ENCODE results near the gene GLRX5.

The GLRX5 gene

GRCh38 chr14:95553141-95553540, 18.3 kb downstream of the GLRX5 start:
- Histone ChIP-seq H3K27me3 (replicated peaks; ENCODE audit: control insufficient read depth, insufficient read depth, low read length, poor library complexity, severe bottlenecking) (no peaks in the 10 kb centered on the region), H3K4me1 (ENCODE audit: control insufficient read depth, insufficient read depth, low read length, poor library complexity, severe bottlenecking) (no peaks in the 10 kb centered on the region), H3K4me3 (ENCODE audit: insufficient read depth, low read depth, low read length, poor library complexity, severe bottlenecking) (no peak overlapping the region), H3K36me3 (ENCODE audit: control insufficient read depth, insufficient read depth, low read length) (no peaks in the 10 kb centered on the region), H3K9me3 (ENCODE audit: control insufficient read depth, low read length) (no peaks in the 10 kb centered on the region), H3K27ac (ENCODE audit: insufficient read depth, low read length, poor library complexity, severe bottlenecking) (no peak overlapping the region)
- DNase-seq = no peak

GRCh38 chr14:95555053-95555452, 20.2 kb downstream of the GLRX5 start:
- H3K9me3 ChIP-seq (ENCODE audit: control insufficient read depth, low read length) = no peaks in the 10 kb centered on the region
- no peaks in the 10 kb centered on the region for H3K27me3 ChIP-seq (replicated peaks; ENCODE audit: control insufficient read depth, insufficient read depth, low read length, poor library complexity, severe bottlenecking)
- DNase-seq = no peak
- no peaks in the 10 kb centered on the region for H3K4me1 ChIP-seq (ENCODE audit: control insufficient read depth, insufficient read depth, low read length, poor library complexity, severe bottlenecking)
- no peak overlapping the region for H3K4me3 ChIP-seq (ENCODE audit: insufficient read depth, low read depth, low read length, poor library complexity, severe bottlenecking)
- no peak overlapping the region for H3K27ac ChIP-seq (ENCODE audit: insufficient read depth, low read length, poor library complexity, severe bottlenecking)
- no peaks in the 10 kb centered on the region for H3K36me3 ChIP-seq (ENCODE audit: control insufficient read depth, insufficient read depth, low read length)

- Histone ChIP-seq H3K4me3 (ENCODE audit: insufficient read depth, low read depth, low read length, poor library complexity, severe bottlenecking) (no peak overlapping the region), H3K27me3 (replicated peaks; ENCODE audit: control insufficient read depth, insufficient read depth, low read length, poor library complexity, severe bottlenecking) (no peaks in the 10 kb centered on the region), H3K4me1 (ENCODE audit: control insufficient read depth, insufficient read depth, low read length, poor library complexity, severe bottlenecking) (no peaks in the 10 kb centered on the region), H3K9me3 (ENCODE audit: control insufficient read depth, low read length) (no peaks in the 10 kb centered on the region), H3K36me3 (ENCODE audit: control insufficient read depth, insufficient read depth, low read length) (no peaks in the 10 kb centered on the region), H3K27ac (ENCODE audit: insufficient read depth, low read length, poor library complexity, severe bottlenecking) (no peak overlapping the region)
- no peak for DNase-seq
These were observed 22.4 kb downstream of the GLRX5 start for GRCh38 chr14:95557291-95557690.

- no peaks in the 10 kb centered on the region for H3K9me3 ChIP-seq (ENCODE audit: control insufficient read depth, low read length)
- H3K27ac ChIP-seq (ENCODE audit: insufficient read depth, low read length, poor library complexity, severe bottlenecking) = no peak overlapping the region
- no peaks in the 10 kb centered on the region for H3K27me3 ChIP-seq (replicated peaks; ENCODE audit: control insufficient read depth, insufficient read depth, low read length, poor library complexity, severe bottlenecking)
- H3K4me1 ChIP-seq (ENCODE audit: control insufficient read depth, insufficient read depth, low read length, poor library complexity, severe bottlenecking) = no peaks in the 10 kb centered on the region
- no peak for DNase-seq
- no peak overlapping the region for H3K4me3 ChIP-seq (ENCODE audit: insufficient read depth, low read depth, low read length, poor library complexity, severe bottlenecking)
- no peaks in the 10 kb centered on the region for H3K36me3 ChIP-seq (ENCODE audit: control insufficient read depth, insufficient read depth, low read length)
These were observed 23.0 kb downstream of the GLRX5 start for GRCh38 chr14:95557832-95558231.

GRCh38 chr14:95559203-95559602, 24.4 kb downstream of the GLRX5 start:
- no peak overlapping the region for H3K27ac ChIP-seq (ENCODE audit: insufficient read depth, low read length, poor library complexity, severe bottlenecking)
- no peaks in the 10 kb centered on the region for H3K4me1 ChIP-seq (ENCODE audit: control insufficient read depth, insufficient read depth, low read length, poor library complexity, severe bottlenecking)
- no peak for DNase-seq
- no peaks in the 10 kb centered on the region for H3K36me3 ChIP-seq (ENCODE audit: control insufficient read depth, insufficient read depth, low read length)
- no peak overlapping the region for H3K4me3 ChIP-seq (ENCODE audit: insufficient read depth, low read depth, low read length, poor library complexity, severe bottlenecking)
- no peaks in the 10 kb centered on the region for H3K27me3 ChIP-seq (replicated peaks; ENCODE audit: control insufficient read depth, insufficient read depth, low read length, poor library complexity, severe bottlenecking)
- H3K9me3 ChIP-seq (ENCODE audit: control insufficient read depth, low read length) = no peaks in the 10 kb centered on the region

GRCh38 chr14:95561001-95561412, 26.2 kb downstream of the GLRX5 start:
- Histone ChIP-seq H3K36me3 (ENCODE audit: control insufficient read depth, insufficient read depth, low read length) (no peaks in the 10 kb centered on the region), H3K4me1 (ENCODE audit: control insufficient read depth, insufficient read depth, low read length, poor library complexity, severe bottlenecking) (no peaks in the 10 kb centered on the region), H3K27ac (ENCODE audit: insufficient read depth, low read length, poor library complexity, severe bottlenecking) (no peak overlapping the region), H3K9me3 (ENCODE audit: control insufficient read depth, low read length) (no peaks in the 10 kb centered on the region), H3K27me3 (replicated peaks; ENCODE audit: control insufficient read depth, insufficient read depth, low read length, poor library complexity, severe bottlenecking) (no peaks in the 10 kb centered on the region), H3K4me3 (ENCODE audit: insufficient read depth, low read depth, low read length, poor library complexity, severe bottlenecking) (no peak overlapping the region)
- peak; percentile 56 to 74 (median 65) for DNase-seq

- DNase-seq = no peak
- H3K9me3 ChIP-seq (ENCODE audit: control insufficient read depth, low read length) = no peaks in the 10 kb centered on the region
- H3K27me3 ChIP-seq (replicated peaks; ENCODE audit: control insufficient read depth, insufficient read depth, low read length, poor library complexity, severe bottlenecking) = no peaks in the 10 kb centered on the region
- H3K4me1 ChIP-seq (ENCODE audit: control insufficient read depth, insufficient read depth, low read length, poor library complexity, severe bottlenecking) = no peaks in the 10 kb centered on the region
- H3K36me3 ChIP-seq (ENCODE audit: control insufficient read depth, insufficient read depth, low read length) = no peaks in the 10 kb centered on the region
- H3K27ac ChIP-seq (ENCODE audit: insufficient read depth, low read length, poor library complexity, severe bottlenecking) = no peak overlapping the region
- no peak overlapping the region for H3K4me3 ChIP-seq (ENCODE audit: insufficient read depth, low read depth, low read length, poor library complexity, severe bottlenecking)
These were observed 28.2 kb downstream of the GLRX5 start for GRCh38 chr14:95562892-95563685.

GRCh38 chr14:95564060-95564459, 29.2 kb downstream of the GLRX5 start:
- no peak overlapping the region for H3K4me3 ChIP-seq (ENCODE audit: insufficient read depth, low read depth, low read length, poor library complexity, severe bottlenecking)
- H3K27me3 ChIP-seq (replicated peaks; ENCODE audit: control insufficient read depth, insufficient read depth, low read length, poor library complexity, severe bottlenecking) = no peaks in the 10 kb centered on the region
- no peaks in the 10 kb centered on the region for H3K36me3 ChIP-seq (ENCODE audit: control insufficient read depth, insufficient read depth, low read length)
- H3K27ac ChIP-seq (ENCODE audit: insufficient read depth, low read length, poor library complexity, severe bottlenecking) = no peak overlapping the region
- no peak for DNase-seq
- no peaks in the 10 kb centered on the region for H3K4me1 ChIP-seq (ENCODE audit: control insufficient read depth, insufficient read depth, low read length, poor library complexity, severe bottlenecking)
- no peaks in the 10 kb centered on the region for H3K9me3 ChIP-seq (ENCODE audit: control insufficient read depth, low read length)

- Histone ChIP-seq H3K4me1 (ENCODE audit: control insufficient read depth, insufficient read depth, low read length, poor library complexity, severe bottlenecking) (no peaks in the 10 kb centered on the region), H3K9me3 (ENCODE audit: control insufficient read depth, low read length) (no peaks in the 10 kb centered on the region), H3K27ac (ENCODE audit: insufficient read depth, low read length, poor library complexity, severe bottlenecking) (no peak overlapping the region), H3K27me3 (replicated peaks; ENCODE audit: control insufficient read depth, insufficient read depth, low read length, poor library complexity, severe bottlenecking) (no peaks in the 10 kb centered on the region), H3K36me3 (ENCODE audit: control insufficient read depth, insufficient read depth, low read length) (no peaks in the 10 kb centered on the region), H3K4me3 (ENCODE audit: insufficient read depth, low read depth, low read length, poor library complexity, severe bottlenecking) (no peak overlapping the region)
- no peak for DNase-seq
These were observed 34.6 kb downstream of the GLRX5 start for GRCh38 chr14:95569440-95569839.

- DNase-seq = no peak
- H3K36me3 ChIP-seq (ENCODE audit: control insufficient read depth, insufficient read depth, low read length) = no peaks in the 10 kb centered on the region
- no peak overlapping the region for H3K27ac ChIP-seq (ENCODE audit: insufficient read depth, low read length, poor library complexity, severe bottlenecking)
- no peak overlapping the region for H3K4me3 ChIP-seq (ENCODE audit: insufficient read depth, low read depth, low read length, poor library complexity, severe bottlenecking)
- H3K4me1 ChIP-seq (ENCODE audit: control insufficient read depth, insufficient read depth, low read length, poor library complexity, severe bottlenecking) = no peaks in the 10 kb centered on the region
- H3K27me3 ChIP-seq (replicated peaks; ENCODE audit: control insufficient read depth, insufficient read depth, low read length, poor library complexity, severe bottlenecking) = no peaks in the 10 kb centered on the region
- no peaks in the 10 kb centered on the region for H3K9me3 ChIP-seq (ENCODE audit: control insufficient read depth, low read length)
These were observed 38.5 kb downstream of the GLRX5 start for GRCh38 chr14:95573313-95573712.

Data from effector memory CD4-positive, alpha-beta T cell (primary cell).